ENCODE results near the gene ACAD9. TPM values are rescaled to one million over a fixed set of nuclear protein-coding genes. Genes with fewer than 3 reads are reported as not detected.
"Not testable (repeated sequence)": the region's sequence is repeated elsewhere in the genome, so short reads cannot be mapped to it uniquely, and the experiment has no call there.

Gene ACAD9
- total and polyA plus RNA-seq, 2 of the 13 experiments (the other 11 are each of a cell fraction or from before 2014, with no cell fraction given): 15.3 to 38.2 TPM

GRCh38 chr3:128923576-128923975 is 44.2 kb downstream of the ACAD9 start:
- H3K4me2 ChIP-seq (ENCODE audit: low read depth, low read length): no peak overlapping the region
- 93% methylated on average over 2 of the region's 2 CpGs for WGBS (ENCODE audit: low lambda C conversion rate)
- no peaks in the 10 kb centered on the region for H3K79me2 ChIP-seq (ENCODE audit: insufficient read depth, low read length)
- no peak for DNase-seq (ENCODE audit: low spot score)
- in situ Hi-C loops (cut with HindIII; ENCODE audit: extremely low pct_ligation_motif_present, low pct_unique_long_range_greater_than_20kb) (no loop called here), intact Hi-C loops (cut with micrococcal nuclease; ENCODE audit: unreplicated experiment) (no loop called here)
- H3K9me3 ChIP-seq (ENCODE audit: low read length): no peaks in the 10 kb centered on the region; the same call in 1 of the 2 replicates
- H3K4me3 ChIP-seq (replicated peaks in 1 of 3; ENCODE audit: insufficient read depth in 1 of 3, low read depth in 2 of 3, low read length in 3 of 3): no peak overlapping the region
- no peak overlapping the region for H3K27ac ChIP-seq (ENCODE audit: extremely low read length, insufficient read depth, low read length)
- BruUV-seq (replicated peaks): no TSS peak
- TF ChIP-seq SCMH1 (CRISPR knock-in tag; IDR thresholded peaks at IDR 0.05; ENCODE audit: borderline replicate concordance): no peak
- TF ChIP-seq ZNF253 (CRISPR knock-in tag; IDR thresholded peaks at IDR 0.05; ENCODE audit: borderline replicate concordance): no peak
- no peak for TF ChIP-seq ZFP1 (CRISPR knock-in tag; IDR thresholded peaks at IDR 0.05)
- TF ChIP-seq PAWR (CRISPR knock-in tag; IDR thresholded peaks at IDR 0.05; ENCODE audit: borderline replicate concordance): no peak
- TF ChIP-seq SNAPC2 (CRISPR knock-in tag; IDR thresholded peaks at IDR 0.05): no peak
- TF ChIP-seq TERF1 (CRISPR knock-in tag; IDR thresholded peaks at IDR 0.05): no peak
- TF ChIP-seq ZNF530 (CRISPR knock-in tag; IDR thresholded peaks at IDR 0.05; ENCODE audit: low read depth): no peak
- no peak for TF ChIP-seq SALL2 (CRISPR knock-in tag; IDR thresholded peaks at IDR 0.05)
- TF ChIP-seq ZNF687 (CRISPR knock-in tag; IDR thresholded peaks at IDR 0.05): no peak
- no peak for TF ChIP-seq IRF1 (CRISPR knock-in tag; IDR thresholded peaks at IDR 0.05; ENCODE audit: low read depth)
- no peak for TF ChIP-seq HMG20B (CRISPR knock-in tag; conservative IDR thresholded peaks at IDR 0.05)
- TF ChIP-seq CBX1 (IDR thresholded peaks at IDR 0.05; ENCODE audit: low read depth): no peak
- TF ChIP-seq PCBP2 (optimal IDR thresholded peaks at IDR 0.05; ENCODE audit: low read depth, low read length, poor library complexity, severe bottlenecking): no peak
- TF ChIP-seq ZSCAN20 (CRISPR knock-in tag; IDR thresholded peaks at IDR 0.05; ENCODE audit: borderline replicate concordance): no peak
- no peak overlapping the region for H2AFZ ChIP-seq (ENCODE audit: low read length)
- POLR2A ChIA-PET: no interaction called here
- no peaks in the 10 kb centered on the region for H4K20me1 ChIP-seq (ENCODE audit: insufficient read depth, low read length)
- H3K36me3 ChIP-seq (replicated peaks in 1 of 2; ENCODE audit: control insufficient read depth in 1 of 2, insufficient read depth in 2 of 2, low read length in 2 of 2): no peaks in the 10 kb centered on the region
- no peaks in the 10 kb centered on the region for H3K4me1 ChIP-seq (ENCODE audit: insufficient read depth, low read length)
- CTCF ChIA-PET (ENCODE audit: low intra/inter-chr PET ratio, low total read pairs): no interaction called here
- no peak for ATAC-seq
- FAIRE-seq: peak; percentile 44
- no peak overlapping the region for H3K9ac ChIP-seq (ENCODE audit: insufficient read depth, low read depth, low read length)
- H3K27me3 ChIP-seq (ENCODE audit: control insufficient read depth in 1 of 2, insufficient read depth in 2 of 2, low read length in 2 of 2): no peaks in the 10 kb centered on the region

GRCh38 chr3:128923986-128924385 is 44.6 kb downstream of the ACAD9 start:
- POLR2A ChIA-PET; in situ Hi-C loops (cut with HindIII; ENCODE audit: extremely low pct_ligation_motif_present, low pct_unique_long_range_greater_than_20kb); H3K27me3 ChIP-seq (ENCODE audit: control insufficient read depth in 1 of 2, insufficient read depth in 2 of 2, low read length in 2 of 2); H3K9ac ChIP-seq (ENCODE audit: insufficient read depth, low read depth, low read length); BruUV-seq (replicated peaks); H2AFZ ChIP-seq (ENCODE audit: low read length); DNase-seq (ENCODE audit: low spot score); H3K79me2 ChIP-seq (ENCODE audit: insufficient read depth, low read length); H3K36me3 ChIP-seq (replicated peaks in 1 of 2; ENCODE audit: control insufficient read depth in 1 of 2, insufficient read depth in 2 of 2, low read length in 2 of 2); H4K20me1 ChIP-seq (ENCODE audit: insufficient read depth, low read length); FAIRE-seq; H3K4me2 ChIP-seq (ENCODE audit: low read depth, low read length); CTCF ChIA-PET (ENCODE audit: low intra/inter-chr PET ratio, low total read pairs); H3K4me3 ChIP-seq (replicated peaks in 1 of 3; ENCODE audit: insufficient read depth in 1 of 3, low read depth in 2 of 3, low read length in 3 of 3); H3K4me1 ChIP-seq (ENCODE audit: insufficient read depth, low read length); H3K27ac ChIP-seq (ENCODE audit: extremely low read length, insufficient read depth, low read length); H3K9me3 ChIP-seq (ENCODE audit: low read length); intact Hi-C loops (cut with micrococcal nuclease; ENCODE audit: unreplicated experiment); ATAC-seq: not testable (repeated sequence)
- WGBS (ENCODE audit: low lambda C conversion rate): 96% methylated on average over 6 of the region's 6 CpGs

All from HepG2 (cell line).